GM12878 (cell line): ENCODE data around the gene MICALL2. TPM values are rescaled to one million over a fixed set of nuclear protein-coding genes. Genes with fewer than 3 reads are reported as not detected.

ENCODE experiments used
- ATAC-seq: fragments of 200-7000 bp; cut with Tn5 transposase; 3 replicates; pipeline ENCODE4 v1.9.1; 2020; ENCODE audit warnings: mild to moderate bottlenecking, moderate library complexity
- BruUV-seq: library from RNA; stranded (reverse); fragments of 400-500 nt; replicated peaks from 2 replicates; lab custom pipeline; 2021; lab: Mats Ljungman, UMichigan
- CTCF ChIA-PET: fragments of 300-600 bp; sonication (Branson Sonifier 250); formaldehyde crosslinking; extraction: SDS; loops from one replicate; lab custom pipeline; 2021; ENCODE audit warnings: inconsistent platforms; lab: Yijun Ruan, JAX
- POLR2A ChIA-PET: fragments of 350-600 bp; formaldehyde crosslinking; extraction: SDS; loops from one replicate; lab custom pipeline; 2021; ENCODE audit warnings: inconsistent platforms; lab: Charles Lee
- RAD21 ChIA-PET: fragments of 300-600 bp; sonication (Branson Sonifier 250); formaldehyde crosslinking; loops from one replicate; lab custom pipeline; 2023; ENCODE audit warnings: antibody characterized with exemption; ENCODE audit not compliant: unreplicated experiment; lab: Charles Lee
- SMC1A ChIA-PET: fragments of 300-600 bp; sonication (Branson Sonifier 250); formaldehyde crosslinking; loops from one replicate; lab custom pipeline; 2023; ENCODE audit not compliant: unreplicated experiment, uncharacterized antibody; lab: Charles Lee
- DNase-seq: peaks from one replicate; pipeline ENCODE4 v3.0.0-alpha.2; 2011; ENCODE audit warnings: low read depth, low spot score
- FAIRE-seq: peaks from 3 replicates; lab custom pipeline; 2011; peaks lifted over from hg19 to GRCh38; lab: Jason Lieb, UNC
- H2AFZ ChIP-seq: 2 replicates; pipeline ENCODE4 v1.6.0; 2011; ENCODE audit warnings: low read depth, low read length, control low read depth; ENCODE audit not compliant: control insufficient read depth
- H3K27ac ChIP-seq: 2 replicates; pipeline ENCODE4 v1.5.1; 2011; ENCODE audit warnings: control low read depth; ENCODE audit not compliant: control insufficient read depth, insufficient read depth
- H3K27me3 ChIP-seq, 2 experiments: replicated peaks in 1 of 2; 2 replicates each; pipeline versions ENCODE4 v1.6.0 to v1.6.1; 2011; ENCODE audit warnings: low read length in 1 of 2; ENCODE audit not compliant: control insufficient read depth in 2 of 2, insufficient read depth in 2 of 2
- H3K36me3 ChIP-seq, 2 experiments: 2 replicates each; pipeline ENCODE4 v1.5.1; 2011; ENCODE audit warnings: low read length in 1 of 2; ENCODE audit not compliant: control insufficient read depth in 2 of 2, insufficient read depth in 2 of 2
- H3K4me1 ChIP-seq: 2 replicates; pipeline ENCODE4 v1.6.1; 2011; ENCODE audit warnings: mild to moderate bottlenecking, low read length, moderate library complexity, mixed read lengths; ENCODE audit not compliant: control insufficient read depth, insufficient read depth
- H3K4me2 ChIP-seq: 2 replicates; pipeline ENCODE4 v1.6.0; 2011; ENCODE audit warnings: control low read depth; ENCODE audit not compliant: control insufficient read depth, insufficient read depth
- H3K4me3 ChIP-seq: fragments of 200-600 bp; sonication (generic); 2 replicates; pipeline ENCODE4 v1.5.1; 2016
- H3K79me2 ChIP-seq: 2 replicates; pipeline ENCODE4 v1.6.0; 2011; ENCODE audit warnings: low read length; ENCODE audit not compliant: control insufficient read depth, insufficient read depth
- H3K9ac ChIP-seq: 2 replicates; pipeline ENCODE4 v1.8.0; 2011; ENCODE audit warnings: low read length, control low read depth, mixed read lengths; ENCODE audit not compliant: control insufficient read depth, insufficient read depth
- H3K9me3 ChIP-seq: replicated peaks from 3 replicates; pipeline ENCODE4 v1.5.1; 2011; ENCODE audit warnings: mild to moderate bottlenecking, low read length; ENCODE audit not compliant: control insufficient read depth, insufficient read depth
- H4K20me1 ChIP-seq: 2 replicates; pipeline ENCODE4 v1.6.0; 2011; ENCODE audit not compliant: control insufficient read depth, insufficient read depth
- MEF2A ChIP-seq: IDR thresholded peaks from 2 replicates; pipeline ENCODE4 v1.6.1; 2011; ENCODE audit warnings: low read depth, mild to moderate bottlenecking, low read length, moderate library complexity; ENCODE audit not compliant: insufficient read depth
- MTA2 ChIP-seq: fragments of 450-650 bp; IDR thresholded peaks from 2 replicates; pipeline ENCODE4 v1.6.1; 2016; ENCODE audit warnings: low read depth, mild to moderate bottlenecking, moderate library complexity
- MYC ChIP-seq: IDR thresholded peaks from 2 replicates; pipeline ENCODE4 v1.6.1; 2011; ENCODE audit warnings: mild to moderate bottlenecking, low read length, moderate library complexity, inconsistent platforms; ENCODE audit not compliant: insufficient read depth, insufficient replicate concordance, insufficient read length, severe bottlenecking
- RB1 ChIP-seq: fragments of 450-650 bp; formaldehyde crosslinking; IDR thresholded peaks from 2 replicates; pipeline ENCODE4 v1.6.1; 2017; ENCODE audit warnings: mild to moderate bottlenecking, borderline replicate concordance
- SRF ChIP-seq, 2 experiments: IDR thresholded peaks; 2 replicates each; pipeline ENCODE4 v1.6.1; 2011; ENCODE audit warnings: low read depth in 2 of 2, low read length in 2 of 2, mild to moderate bottlenecking in 1 of 2, moderate library complexity in 1 of 2
- STAT3 ChIP-seq: IDR thresholded peaks from 2 replicates; pipeline ENCODE4 v1.6.1; 2011; ENCODE audit warnings: low read depth, low read length, improper control_type of control experiment
- ZBTB40 ChIP-seq: fragments of 450-650 bp; IDR thresholded peaks from 2 replicates; pipeline ENCODE4 v1.6.1; 2016; ENCODE audit warnings: mild to moderate bottlenecking, moderate library complexity, borderline replicate concordance
- WGBS: methylation state at CpG from one replicate; pipeline ENCODE4 v1.1.6; 2016; ENCODE audit warnings: low lambda C conversion rate; ENCODE audit not compliant: insufficient replicate concordance, insufficient coverage; ENCODE audit errors: missing lambda C conversion rate; 5-methylcytosine and 5-hydroxymethylcytosine counted together
- in situ Hi-C: fragments of 300-500 bp; cut with MboI; formaldehyde crosslinking; loops from 9 replicates; pipeline ENCODE4 v1.14.3; 2018; ENCODE audit warnings: mixed read lengths
- intact Hi-C: fragments of 100-400 bp; cut with micrococcal nuclease; formaldehyde crosslinking; loops from one replicate; pipeline ENCODE4 v1.14.2; 2022; ENCODE audit not compliant: unreplicated experiment
- polyA plus RNA-seq, 11 experiments: library from polyadenylated mRNA; depleted of rRNA in 4 of 11; unstranded in 6 of 11; stranded (reverse) in 5 of 11; fragments of >200 nt; fragmentation: Nextera tagmentation in 4 of 11; fragmentation: Illumina TruSeq in 1 of 11; extraction: Ambion mirVana in 4 of 11; extraction: Trizol in 1 of 11; gene quantifications; 1 replicate in 1 of 11; 2 replicates in 10 of 11; pipeline versions ENCODE4 v1.2.1 to v1.2.3, GENCODE V29; 2011 to 2016; ENCODE audit warnings: inconsistent platforms in 2 of 11, missing spikeins in 2 of 11, low read depth in 1 of 11
- total RNA-seq, 4 experiments: library from RNA; depleted of rRNA in 3 of 4; stranded (reverse); fragments of >200 nt in 3 of 4; fragmentation: Illumina TruSeq in 1 of 4; extraction: Trizol in 1 of 4; gene quantifications; 2 replicates each; pipeline versions ENCODE4 v1.2.1 to v1.2.3, GENCODE V29; 2013 to 2021
- TF ChIP-seq, protein P1 (sequence below): IDR thresholded peaks from 2 replicates; pipeline ENCODE4 v1.6.1; 2011; ENCODE audit warnings: low read depth, mild to moderate bottlenecking, low read length, moderate library complexity, borderline replicate concordance; ENCODE audit errors: extremely low read depth
- TF ChIP-seq, protein P2 (sequence below): fragments of 150-350 bp; IDR thresholded peaks from 2 replicates; pipeline ENCODE4 v1.6.1; 2014; ENCODE audit warnings: mild to moderate bottlenecking, low read depth, low read length

Gene MICALL2
- total and polyA plus RNA-seq, 10 of the 15 experiments (the other 5 are each of a cell fraction or from before 2014, with no cell fraction given): 0.04 to 1.7 (median 0.83) TPM; not detected in 3

- DNase-seq (no peak), FAIRE-seq (no peak), ATAC-seq (no peak)
- Histone ChIP-seq H3K4me1 (no peaks in the 10 kb centered on the region), H4K20me1 (no peaks in the 10 kb centered on the region), H3K9me3 (no peaks in the 10 kb centered on the region), H3K4me2 (no peak overlapping the region), H3K27me3 (peaks cover 0 to 2% of the 10 kb centered on the region in 2 experiments; a peak in 2 of 4 replicates), H3K9ac (no peak overlapping the region), H3K4me3 (no peak overlapping the region), H2AFZ (no peak overlapping the region), H3K36me3 (no peaks in the 10 kb centered on the region), H3K79me2 (no peaks in the 10 kb centered on the region), H3K27ac (no peak overlapping the region)
- 69% methylated on average over 15 of the region's 15 CpGs for WGBS
- RAD21 ChIA-PET: no interaction called here
- SMC1A ChIA-PET: no interaction called here
- intact Hi-C loops: no loop called here
- no peak for TF ChIP-seq SRF (IDR thresholded peaks at IDR 0.05; ENCODE audit: low read depth in 2 of 2, low read length in 2 of 2)
- TF ChIP-seq RB1: no peak
- no peak for TF ChIP-seq MYC
- in situ Hi-C loops: no loop called here
- CTCF ChIA-PET: no interaction called here
- POLR2A ChIA-PET: no interaction called here
- no TSS peak for BruUV-seq
These were observed 32.8 kb downstream of the MICALL2 start for GRCh38 chr7:1426474-1426873.

- SMC1A ChIA-PET: no interaction called here
- CTCF ChIA-PET: no interaction called here
- POLR2A ChIA-PET: no interaction called here
- Histone ChIP-seq H3K27ac (no peak overlapping the region), H3K27me3 (peaks cover 0 to 2% of the 10 kb centered on the region in 2 experiments; a peak in 2 of 4 replicates), H3K4me1 (no peaks in the 10 kb centered on the region), H2AFZ (no peak overlapping the region), H4K20me1 (no peaks in the 10 kb centered on the region), H3K36me3 (no peaks in the 10 kb centered on the region), H3K4me2 (no peak overlapping the region), H3K4me3 (no peak overlapping the region), H3K9ac (no peak overlapping the region), H3K9me3 (no peaks in the 10 kb centered on the region), H3K79me2 (no peaks in the 10 kb centered on the region)
- in situ Hi-C loops: no loop called here
- FAIRE-seq: no peak
- WGBS: 72% methylated on average over 17 of the region's 18 CpGs
- BruUV-seq: no TSS peak
- peak; percentile 81 for ATAC-seq
- RAD21 ChIA-PET: no interaction called here
- no peak for DNase-seq
- intact Hi-C loops: no loop called here
- TF ChIP-seq, protein P1, sequence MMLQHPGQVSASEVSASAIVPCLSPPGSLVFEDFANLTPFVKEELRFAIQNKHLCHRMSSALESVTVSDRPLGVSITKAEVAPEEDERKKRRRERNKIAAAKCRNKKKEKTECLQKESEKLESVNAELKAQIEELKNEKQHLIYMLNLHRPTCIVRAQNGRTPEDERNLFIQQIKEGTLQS: peak; percentile 66; the same call in 1 of the 2 replicates
- TF ChIP-seq ZBTB40 (no peak), MEF2A (no peak), MTA2 (no peak), STAT3 (no peak)
- TF ChIP-seq, protein P2, sequence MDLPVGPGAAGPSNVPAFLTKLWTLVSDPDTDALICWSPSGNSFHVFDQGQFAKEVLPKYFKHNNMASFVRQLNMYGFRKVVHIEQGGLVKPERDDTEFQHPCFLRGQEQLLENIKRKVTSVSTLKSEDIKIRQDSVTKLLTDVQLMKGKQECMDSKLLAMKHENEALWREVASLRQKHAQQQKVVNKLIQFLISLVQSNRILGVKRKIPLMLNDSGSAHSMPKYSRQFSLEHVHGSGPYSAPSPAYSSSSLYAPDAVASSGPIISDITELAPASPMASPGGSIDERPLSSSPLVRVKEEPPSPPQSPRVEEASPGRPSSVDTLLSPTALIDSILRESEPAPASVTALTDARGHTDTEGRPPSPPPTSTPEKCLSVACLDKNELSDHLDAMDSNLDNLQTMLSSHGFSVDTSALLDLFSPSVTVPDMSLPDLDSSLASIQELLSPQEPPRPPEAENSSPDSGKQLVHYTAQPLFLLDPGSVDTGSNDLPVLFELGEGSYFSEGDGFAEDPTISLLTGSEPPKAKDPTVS: no peak
These were observed 33.8 kb downstream of the MICALL2 start for GRCh38 chr7:1425292-1426136.
